Measurements from ENCODE around the gene DRC3. TPM values are rescaled to one million over a fixed set of nuclear protein-coding genes. Genes with fewer than 3 reads are reported as not detected.

DRC3 gene
- total RNA-seq, 1 experiment from 2014 or later, result 0.68 TPM

- Histone ChIP-seq H4K5ac (ENCODE audit: insufficient read length, low read depth, low read length) (no peak overlapping the region), H2BK20ac (ENCODE audit: low read depth, low read length, poor library complexity, severe bottlenecking) (no peak overlapping the region), H3K56ac (ENCODE audit: insufficient read length, low read depth, low read length) (no peak overlapping the region), H3K4ac (ENCODE audit: low read depth, low read length) (no peak overlapping the region), H2BK15ac (ENCODE audit: low read depth, low read length) (no peak overlapping the region), H3K9me3 (ENCODE audit: control insufficient read depth, low read depth, low read length) (no peaks in the 10 kb centered on the region), H2BK12ac (ENCODE audit: insufficient read length, low read depth, low read length) (no peak overlapping the region), H2AK5ac (ENCODE audit: insufficient read length, low read length) (no peak overlapping the region), H3K14ac (ENCODE audit: insufficient read depth, low read length) (no peak overlapping the region), H3K4me1 (ENCODE audit: insufficient read depth, low read length) (no peaks in the 10 kb centered on the region), H2AFZ (ENCODE audit: low read length) (no peak overlapping the region), H4K91ac (ENCODE audit: insufficient read length, low read depth, low read length) (no peak overlapping the region), H3K27ac (ENCODE audit: insufficient read length, low read depth, low read length) (no peak overlapping the region), H3K23ac (ENCODE audit: insufficient read length, low read depth, low read length) (no peak overlapping the region), H3K4me2 (ENCODE audit: insufficient read depth, insufficient read length, low read length) (no peak overlapping the region), H3K79me2 (ENCODE audit: insufficient read depth, low read length) (no peaks in the 10 kb centered on the region), H4K20me1 (ENCODE audit: control insufficient read depth, insufficient read depth, insufficient read length) (no peaks in the 10 kb centered on the region), H3K23me2 (ENCODE audit: insufficient read length, low read depth, low read length, poor library complexity, severe bottlenecking) (peaks cover 3% of the 10 kb centered on the region), H3K79me1 (ENCODE audit: insufficient read depth, low read depth, low read length, poor library complexity, severe bottlenecking) (no peaks in the 10 kb centered on the region), H4K8ac (replicated peaks; ENCODE audit: insufficient read length, low read depth, low read length) (no peak overlapping the region), H3K27me3 (ENCODE audit: insufficient read depth, low read length) (no peaks in the 10 kb centered on the region), H3K18ac (ENCODE audit: insufficient read length, low read depth, low read length) (no peak overlapping the region), H2BK120ac (ENCODE audit: low read depth, low read length, poor library complexity, severe bottlenecking) (no peak overlapping the region), H2BK5ac (ENCODE audit: insufficient read length, low read length) (no peak overlapping the region), H3T11ph (ENCODE audit: low read length) (no peak overlapping the region), H3K9ac (ENCODE audit: extremely low read depth, insufficient read length, low read length) (no peak overlapping the region)
- H3K9me3 Mint-ChIP-seq, result no peaks in the 10 kb centered on the region
- no peak overlapping the region for H3K4me3 Mint-ChIP-seq
- no peaks in the 10 kb centered on the region for H3K4me1 Mint-ChIP-seq
- H3K36me3 Mint-ChIP-seq (ENCODE audit: insufficient read depth in 1 of 3, low read depth in 3 of 3), result no peaks in the 10 kb centered on the region
- no peak overlapping the region for H3K27ac Mint-ChIP-seq
- DNase-seq, result no peak
- peaks cover 2% of the 10 kb centered on the region for H3K27me3 Mint-ChIP-seq (ENCODE audit: low read depth)
- WGBS (ENCODE audit: extremely low coverage, insufficient read length, low lambda C conversion rate), result no CpG with 5 or more reads among the region's 14 CpGs
- no peak for TF ChIP-seq CTCF (conservative IDR thresholded peaks at IDR 0.05)
Observed at GRCh38 chr17:17987901-17988300, 15.2 kb downstream of the DRC3 start.
